ENCODE measurements around the gene MYO19.

- no peak for TF ChIP-seq POLR2A (IDR thresholded peaks at IDR 0.05; ENCODE audit: low read length)
- no peak for TF ChIP-seq GATA1 (IDR thresholded peaks at IDR 0.05; ENCODE audit: low read depth, low read length)
Measured at GRCh38 chr17:36485027-36485426, 49.6 kb downstream of the MYO19 start.

Data from erythroblast (primary cell).